PC-3 (cell line): Measurements from ENCODE around the gene TXNDC11.

Experiments
- EZH2 ChIP-seq: fragments of 300-600 bp; sonication (generic); IDR thresholded peaks from one replicate; pipeline ENCODE4 v1.6.1; 2017; ENCODE audit warnings: antibody characterized with exemption, mild to moderate bottlenecking, low read length; ENCODE audit not compliant: unreplicated experiment
- EZH2phosphoT487 ChIP-seq: fragments of 300-600 bp; sonication (generic); IDR thresholded peaks from 2 replicates; pipeline ENCODE4 v1.6.1; 2018; ENCODE audit warnings: mild to moderate bottlenecking, antibody characterized with exemption, low read length, borderline replicate concordance
- TF ChIP-seq, protein P1 (sequence below): fragments of 300-600 bp; sonication (generic); conservative IDR thresholded peaks from 2 replicates; pipeline ENCODE4 v1.5.1; 2017; ENCODE audit warnings: antibody characterized with exemption, low read depth, mild to moderate bottlenecking, low read length

DNA sequence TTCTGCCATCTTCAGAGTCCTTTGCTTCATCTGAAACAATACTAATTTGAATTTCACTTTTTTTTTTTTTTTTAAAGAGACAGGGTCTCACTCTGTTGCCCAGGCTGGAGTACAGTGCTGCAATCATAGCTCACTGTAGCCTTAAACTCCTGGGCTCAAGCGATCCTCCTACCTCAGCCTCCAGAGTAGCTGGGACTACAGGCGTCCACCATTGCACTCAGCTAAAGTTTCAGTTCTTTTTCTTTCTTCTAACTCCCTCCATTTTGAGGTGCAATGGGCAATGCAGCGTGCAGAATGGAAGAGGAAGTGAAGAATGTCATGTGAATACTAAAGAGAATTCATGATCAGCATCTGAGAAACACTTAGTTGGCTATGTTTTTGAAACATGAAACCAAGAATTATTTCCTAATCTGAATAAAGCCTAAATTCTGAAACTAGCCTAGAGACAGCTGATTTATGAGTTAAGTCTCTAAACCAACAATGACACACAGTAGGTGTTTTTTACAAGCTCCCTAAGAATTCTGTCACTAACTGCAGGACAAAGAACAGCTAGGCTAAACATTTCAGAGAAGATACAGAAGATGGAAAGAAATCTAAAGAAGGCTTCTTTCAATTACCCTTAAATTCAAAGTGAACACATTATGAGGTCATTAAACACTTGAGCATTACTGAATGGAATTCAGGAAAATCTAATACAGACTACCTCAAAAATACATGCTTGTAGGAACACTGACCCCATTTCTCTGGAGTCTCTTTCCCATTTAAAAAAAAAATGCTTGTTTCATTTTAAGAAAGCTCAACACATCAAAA lies 53.4 kb downstream of the TXNDC11 start:
- TF ChIP-seq, protein P1, sequence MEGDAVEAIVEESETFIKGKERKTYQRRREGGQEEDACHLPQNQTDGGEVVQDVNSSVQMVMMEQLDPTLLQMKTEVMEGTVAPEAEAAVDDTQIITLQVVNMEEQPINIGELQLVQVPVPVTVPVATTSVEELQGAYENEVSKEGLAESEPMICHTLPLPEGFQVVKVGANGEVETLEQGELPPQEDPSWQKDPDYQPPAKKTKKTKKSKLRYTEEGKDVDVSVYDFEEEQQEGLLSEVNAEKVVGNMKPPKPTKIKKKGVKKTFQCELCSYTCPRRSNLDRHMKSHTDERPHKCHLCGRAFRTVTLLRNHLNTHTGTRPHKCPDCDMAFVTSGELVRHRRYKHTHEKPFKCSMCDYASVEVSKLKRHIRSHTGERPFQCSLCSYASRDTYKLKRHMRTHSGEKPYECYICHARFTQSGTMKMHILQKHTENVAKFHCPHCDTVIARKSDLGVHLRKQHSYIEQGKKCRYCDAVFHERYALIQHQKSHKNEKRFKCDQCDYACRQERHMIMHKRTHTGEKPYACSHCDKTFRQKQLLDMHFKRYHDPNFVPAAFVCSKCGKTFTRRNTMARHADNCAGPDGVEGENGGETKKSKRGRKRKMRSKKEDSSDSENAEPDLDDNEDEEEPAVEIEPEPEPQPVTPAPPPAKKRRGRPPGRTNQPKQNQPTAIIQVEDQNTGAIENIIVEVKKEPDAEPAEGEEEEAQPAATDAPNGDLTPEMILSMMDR = no peak
- TF ChIP-seq EZH2phosphoT487 = no peak
- no peak for TF ChIP-seq EZH2
